ENCODE results near the gene GRHL3. TPM values are rescaled to one million over a fixed set of nuclear protein-coding genes. Genes with fewer than 3 reads are reported as not detected.

GRHL3 gene
- total and polyA plus RNA-seq, 2 donors (not counting 3 experiments of a cell fraction or from before 2014, with no cell fraction given): not detected

- intact Hi-C loops (cut with micrococcal nuclease): no loop called here
- no peak for FAIRE-seq
These were observed 56.0 kb downstream of the GRHL3 start for GRCh38 chr1:24374891-24375786.

More at GRCh38 chr1:24374891-24375786, 56.0 kb downstream of the GRHL3 start:
- Histone ChIP-seq H3K27ac (ENCODE audit: insufficient read depth, low read depth, low read length) (no peak overlapping the region), H4K20me1 (replicated peaks; ENCODE audit: control insufficient read depth, extremely low read depth, insufficient read depth, low read length) (no peaks in the 10 kb centered on the region), H3K9me3 (replicated peaks; ENCODE audit: control insufficient read depth, insufficient read depth, low read length) (no peaks in the 10 kb centered on the region), H3K27me3 (ENCODE audit: control insufficient read depth in 2 of 2, insufficient read depth in 2 of 2, low read length in 2 of 2) (no peaks in the 10 kb centered on the region), H2AFZ (ENCODE audit: low read depth, low read length) (no peak overlapping the region), H3K4me2 (ENCODE audit: insufficient read depth, low read length) (no peak overlapping the region), H3K9me1 (replicated peaks; ENCODE audit: control insufficient read depth, extremely low read depth, insufficient read depth, low read length) (no peaks in the 10 kb centered on the region), H3K4me3 (replicated peaks in 1 of 3; ENCODE audit: insufficient read depth in 1 of 3, low read depth in 1 of 3, low read length in 3 of 3) (no peak overlapping the region), H3K79me2 (ENCODE audit: control insufficient read depth, insufficient read depth, low read length) (no peaks in the 10 kb centered on the region), H3K4me1 (ENCODE audit: control insufficient read depth, extremely low read depth, insufficient read depth, low read length) (no peaks in the 10 kb centered on the region), H3K9ac (replicated peaks; ENCODE audit: extremely low read depth, insufficient read depth, low read length) (no peak overlapping the region), H3K36me3 (ENCODE audit: control insufficient read depth in 2 of 2, extremely low read depth in 1 of 2, insufficient read depth in 2 of 2, low read length in 2 of 2) (no peaks in the 10 kb centered on the region)
- TF ChIP-seq GATA2 (IDR thresholded peaks at IDR 0.05; ENCODE audit: insufficient read depth, insufficient read length, low read depth, low read length): no peak
- TF ChIP-seq MYC (IDR thresholded peaks at IDR 0.05; ENCODE audit: low read depth, low read length): no peak
- TF ChIP-seq EZH2 (IDR thresholded peaks at IDR 0.05; ENCODE audit: borderline replicate concordance, low read depth, low read length, severe bottlenecking): no peak
- TF ChIP-seq MAX (IDR thresholded peaks at IDR 0.05; ENCODE audit: insufficient read depth, insufficient read length): no peak
- no peak for TF ChIP-seq JUN (IDR thresholded peaks at IDR 0.05; ENCODE audit: borderline replicate concordance, insufficient read depth, insufficient read length, low read depth)
- TF ChIP-seq CTCF (IDR thresholded peaks at IDR 0.05; ENCODE audit: extremely low read depth in 1 of 2, insufficient read depth in 1 of 2, low read depth in 1 of 2, low read length in 2 of 2): no peak
- no peak for TF ChIP-seq POLR2A (IDR thresholded peaks at IDR 0.05; ENCODE audit: low read depth, low read length)
- TF ChIP-seq POLR2AphosphoS5 (IDR thresholded peaks at IDR 0.05; ENCODE audit: insufficient read depth, low read depth, low read length): no peak
- no peak for TF ChIP-seq FOS (IDR thresholded peaks at IDR 0.05; ENCODE audit: borderline replicate concordance, insufficient read depth, low read length)
- dilution Hi-C loops (cut with MboI; ENCODE audit: extremely low pct_ligation_motif_present, low sequenced_read_pairs): no loop called here
- CTCF ChIA-PET: no interaction called here
- no TSS peak for BruUV-seq (replicated peaks)
- POLR2A ChIA-PET: no interaction called here
- DNase-seq (ENCODE audit: low read depth, low spot score): no peak
